GM21786 (cell line): ENCODE measurements around the gene CAMK2D.

Experiments
- ATAC-seq: cut with Tn5 transposase; IDR thresholded peaks from one replicate; pipeline ENCODE4 v1.9.1; 2021; ENCODE audit not compliant: unreplicated experiment

Gene CAMK2D

GRCh38 chr4:113616443-113616842 is 145.1 kb downstream of the CAMK2D start:
- ATAC-seq: no peak

- ATAC-seq: no peak
These were observed 147.1 kb downstream of the CAMK2D start for GRCh38 chr4:113614414-113614813.

- no peak for ATAC-seq
These were observed 148.0 kb downstream of the CAMK2D start for GRCh38 chr4:113613503-113613902.

- ATAC-seq: no peak
These were observed 151.0 kb downstream of the CAMK2D start for GRCh38 chr4:113610537-113610936.

- ATAC-seq: peak; percentile 49
These were observed 153.5 kb downstream of the CAMK2D start for GRCh38 chr4:113607998-113608397.

- ATAC-seq: no peak
These were observed 154.3 kb downstream of the CAMK2D start for GRCh38 chr4:113607147-113607720.

- no peak for ATAC-seq
These were observed 156.6 kb downstream of the CAMK2D start for GRCh38 chr4:113604955-113605354.

GRCh38 chr4:113603911-113604310 is 157.6 kb downstream of the CAMK2D start:
- ATAC-seq: no peak

GRCh38 chr4:113602646-113603228 is 158.8 kb downstream of the CAMK2D start:
- no peak for ATAC-seq

GRCh38 chr4:113601636-113602035 is 159.9 kb downstream of the CAMK2D start:
- no peak for ATAC-seq

GRCh38 chr4:113596396-113596795 is 165.1 kb downstream of the CAMK2D start:
- ATAC-seq: no peak

- ATAC-seq: no peak
These were observed 167.3 kb downstream of the CAMK2D start for GRCh38 chr4:113594231-113594556.

- ATAC-seq: peak; percentile 64
These were observed 167.9 kb downstream of the CAMK2D start for GRCh38 chr4:113593400-113594230.

GRCh38 chr4:113591982-113592381 is 169.6 kb downstream of the CAMK2D start:
- no peak for ATAC-seq

- peak; percentile 58 for ATAC-seq
These were observed 172.5 kb downstream of the CAMK2D start for GRCh38 chr4:113588895-113589668.

GRCh38 chr4:113587640-113588275 is 173.8 kb downstream of the CAMK2D start:
- no peak for ATAC-seq

- no peak for ATAC-seq
These were observed 174.4 kb downstream of the CAMK2D start for GRCh38 chr4:113587156-113587555.

- ATAC-seq: no peak
These were observed 175.5 kb downstream of the CAMK2D start for GRCh38 chr4:113586072-113586471.

GRCh38 chr4:113584407-113585150 is 177.0 kb downstream of the CAMK2D start:
- ATAC-seq: no peak

- ATAC-seq: no peak
These were observed 178.8 kb downstream of the CAMK2D start for GRCh38 chr4:113582737-113583136.
